Cardiac fibroblast (primary cell): ENCODE data around the gene AAMP.

Experiments used
- DNase-seq, 2 donors: peaks; one replicate each; pipeline versions ENCODE4 v3.0.0 to v3.0.0-alpha.2; 2010; ENCODE audit warnings: low read depth in 2 of 2
- H3K4me3 ChIP-seq, 2 donors: replicated peaks in 1 of 2; 1 replicate in 1 of 2; 2 replicates in 1 of 2; pipeline ENCODE4 v1.5.1; 2011; ENCODE audit warnings: low read depth in 2 of 2, low read length in 2 of 2, mild to moderate bottlenecking in 2 of 2, moderate library complexity in 1 of 2
- TF ChIP-seq, protein P1 (sequence below): IDR thresholded peaks from one replicate; pipeline ENCODE4 v1.5.1; 2011; ENCODE audit warnings: low read depth, mild to moderate bottlenecking, low read length, inconsistent platforms

The AAMP gene

DNA sequence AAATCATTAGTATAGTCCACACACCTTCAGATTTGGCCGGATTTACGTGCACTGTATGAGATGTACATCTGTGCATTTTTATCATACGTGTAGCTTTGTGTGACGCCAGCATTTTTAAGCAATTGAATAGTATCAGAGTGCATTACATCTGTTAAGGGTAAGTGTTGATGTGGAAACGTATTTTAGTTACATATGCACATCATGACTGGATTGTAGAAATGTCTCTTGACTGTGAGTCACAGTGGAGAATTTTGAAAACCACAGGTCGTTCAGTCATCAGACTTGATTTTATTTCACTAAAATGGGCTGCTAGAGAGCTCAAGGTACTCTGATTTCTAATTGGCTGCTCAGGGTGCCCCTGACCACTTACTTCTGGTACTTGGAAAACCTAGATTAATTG, 14.5 kb downstream of the AAMP start:
- no peak overlapping the region for H3K4me3 ChIP-seq
- TF ChIP-seq, protein P1, sequence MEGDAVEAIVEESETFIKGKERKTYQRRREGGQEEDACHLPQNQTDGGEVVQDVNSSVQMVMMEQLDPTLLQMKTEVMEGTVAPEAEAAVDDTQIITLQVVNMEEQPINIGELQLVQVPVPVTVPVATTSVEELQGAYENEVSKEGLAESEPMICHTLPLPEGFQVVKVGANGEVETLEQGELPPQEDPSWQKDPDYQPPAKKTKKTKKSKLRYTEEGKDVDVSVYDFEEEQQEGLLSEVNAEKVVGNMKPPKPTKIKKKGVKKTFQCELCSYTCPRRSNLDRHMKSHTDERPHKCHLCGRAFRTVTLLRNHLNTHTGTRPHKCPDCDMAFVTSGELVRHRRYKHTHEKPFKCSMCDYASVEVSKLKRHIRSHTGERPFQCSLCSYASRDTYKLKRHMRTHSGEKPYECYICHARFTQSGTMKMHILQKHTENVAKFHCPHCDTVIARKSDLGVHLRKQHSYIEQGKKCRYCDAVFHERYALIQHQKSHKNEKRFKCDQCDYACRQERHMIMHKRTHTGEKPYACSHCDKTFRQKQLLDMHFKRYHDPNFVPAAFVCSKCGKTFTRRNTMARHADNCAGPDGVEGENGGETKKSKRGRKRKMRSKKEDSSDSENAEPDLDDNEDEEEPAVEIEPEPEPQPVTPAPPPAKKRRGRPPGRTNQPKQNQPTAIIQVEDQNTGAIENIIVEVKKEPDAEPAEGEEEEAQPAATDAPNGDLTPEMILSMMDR, result no peak
- peak in 1 of 2 donors; percentile 73 for DNase-seq

DNA sequence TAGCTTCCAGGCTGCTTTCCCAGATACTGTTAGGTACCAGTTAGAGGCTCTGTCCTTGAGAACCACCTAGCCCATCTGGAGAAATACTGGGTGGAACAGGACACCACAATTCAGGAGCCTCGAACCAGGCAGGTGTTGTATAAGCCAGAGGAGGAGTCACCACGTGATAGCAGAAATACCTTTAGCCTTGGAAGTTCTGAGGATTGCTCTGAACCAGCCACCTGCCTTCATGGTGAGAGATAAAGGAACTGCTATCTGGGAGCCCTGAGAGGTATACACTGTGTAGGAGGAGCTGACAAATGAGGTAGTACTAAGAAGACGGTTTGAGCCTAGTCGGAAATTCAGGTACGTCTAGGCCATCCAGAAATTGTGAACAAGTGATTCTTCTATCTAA, 16.7 kb downstream of the AAMP start:
- TF ChIP-seq, protein P1, result no peak
- no peak for DNase-seq
- no peak overlapping the region for H3K4me3 ChIP-seq

DNA sequence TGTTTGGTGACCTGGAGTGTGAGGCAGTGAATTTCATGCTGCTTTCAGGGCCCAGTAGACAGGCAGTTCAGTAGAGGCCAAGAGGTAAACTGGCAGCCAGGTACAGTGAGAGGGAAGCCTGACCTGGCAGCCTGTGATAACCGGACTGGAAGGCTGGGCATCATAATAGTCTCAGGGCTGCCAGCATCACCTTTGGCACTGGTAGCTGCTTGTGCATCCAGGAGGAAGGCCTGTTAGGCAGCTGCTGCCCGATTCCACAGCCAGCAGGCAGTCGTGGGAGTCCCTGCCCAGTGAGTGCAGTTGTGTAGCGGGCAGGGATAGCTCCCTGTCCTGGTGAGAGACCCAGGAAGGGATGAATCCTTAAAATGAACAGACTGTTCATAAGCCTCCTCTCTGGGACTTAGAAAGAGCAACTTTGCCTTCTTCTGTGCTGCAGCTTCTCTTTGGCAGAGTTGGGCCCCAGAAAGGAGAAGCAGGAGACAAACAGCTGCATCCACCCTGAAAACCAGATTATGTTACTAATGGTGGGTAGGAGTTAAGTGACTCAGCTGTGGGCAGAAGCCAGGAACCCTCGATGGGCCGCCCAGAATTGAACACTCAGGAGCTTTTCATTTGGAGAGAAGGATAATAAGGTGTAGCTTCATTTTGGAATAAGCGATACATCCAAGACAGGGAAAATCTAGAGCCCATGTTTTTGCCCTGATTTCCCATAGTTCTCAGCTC, 17.3 kb downstream of the AAMP start:
- TF ChIP-seq, protein P1, result no peak
- H3K4me3 ChIP-seq, result no peak overlapping the region
- peak in 1 of 2 donors; percentile 27 for DNase-seq

DNA sequence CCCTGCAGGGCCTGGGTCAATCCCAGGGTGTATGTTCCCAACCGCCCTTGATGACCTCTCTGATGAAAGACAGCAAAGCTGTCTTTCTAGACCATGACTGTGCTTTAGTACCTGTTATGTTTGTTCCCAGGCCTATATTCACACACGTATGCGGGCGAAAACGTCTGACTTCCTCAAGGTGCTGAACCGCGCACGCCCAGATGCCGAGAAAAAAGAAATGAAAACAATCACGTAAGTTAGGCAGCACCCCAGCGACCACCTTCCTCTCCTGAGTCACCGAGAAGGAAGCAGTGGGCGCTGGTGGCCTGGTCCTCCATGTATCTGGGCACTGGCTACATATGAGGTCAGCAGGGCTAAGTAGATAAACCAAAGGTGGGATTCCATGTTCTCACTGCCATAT, 20.2 kb downstream of the AAMP start:
- no peak for DNase-seq

DNA sequence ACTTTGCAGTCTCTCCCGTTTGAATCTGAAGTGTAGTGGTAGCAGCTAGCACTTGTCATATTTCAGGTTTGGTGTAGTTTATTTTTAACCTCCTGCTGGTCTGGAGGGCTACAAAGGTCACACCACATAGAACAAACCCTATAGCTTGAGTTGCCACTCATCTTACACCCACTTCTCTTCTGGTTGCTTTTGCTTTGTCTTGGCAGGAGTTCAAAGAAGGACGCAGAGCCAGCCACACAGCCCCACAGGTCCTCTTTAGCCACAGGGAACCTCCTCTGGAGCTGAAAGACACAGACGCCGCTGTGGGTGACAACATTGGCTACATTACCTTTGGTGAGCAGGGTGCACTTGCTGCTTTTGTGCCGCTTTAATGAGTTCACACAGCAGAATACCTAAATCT, 24.7 kb downstream of the AAMP start:
- DNase-seq, result no peak
- TF ChIP-seq, protein P1, result no peak
- no peak overlapping the region for H3K4me3 ChIP-seq

More for the DNA sequence above, 20.2 kb downstream of the AAMP start:
- no peak overlapping the region for H3K4me3 ChIP-seq
- TF ChIP-seq, protein P1, result no peak

DNA sequence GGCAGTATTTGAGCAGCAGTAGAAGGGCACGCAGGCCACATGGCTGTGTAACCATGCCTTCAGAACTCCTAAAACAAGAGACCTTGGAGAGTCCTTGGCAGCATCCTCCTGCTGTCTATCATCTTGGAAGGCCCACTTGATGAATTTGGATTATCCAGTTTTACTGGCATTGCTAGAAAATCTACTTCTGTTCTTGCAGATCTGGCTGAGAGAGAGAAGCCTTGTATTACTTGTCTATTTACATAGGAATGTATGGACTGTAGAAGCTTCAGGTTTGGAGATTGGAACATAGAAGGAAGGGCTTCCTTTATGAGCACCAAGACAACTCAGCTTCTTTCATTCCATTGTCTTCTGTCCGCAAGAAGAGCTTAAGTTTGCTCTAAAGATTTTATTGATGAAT, 25.3 kb downstream of the AAMP start:
- no peak for DNase-seq
- no peak overlapping the region for H3K4me3 ChIP-seq
- TF ChIP-seq, protein P1, result no peak

DNA sequence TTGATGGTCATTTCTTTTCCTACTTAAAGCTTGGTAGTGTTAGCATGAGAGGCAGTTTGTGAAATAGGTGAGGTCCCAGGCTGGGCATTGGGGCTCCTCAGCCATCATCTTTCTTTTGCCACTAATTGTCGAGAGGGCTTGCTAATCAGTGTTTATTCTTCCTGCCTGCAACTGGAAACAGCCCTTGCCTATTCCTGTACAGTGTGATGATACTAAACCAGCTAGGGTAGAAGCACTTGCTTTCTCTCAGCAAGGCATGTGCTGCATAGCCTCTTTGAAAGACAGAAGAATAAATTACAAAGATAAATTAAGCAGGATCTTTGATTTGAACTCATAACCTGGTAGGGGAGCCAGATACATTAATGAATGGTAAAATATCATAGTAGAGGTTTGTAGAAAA, 25.7 kb downstream of the AAMP start:
- TF ChIP-seq, protein P1, result no peak
- H3K4me3 ChIP-seq, result no peak overlapping the region
- DNase-seq, result no peak
